ENCODE data around the gene ARFGAP1. TPM values are rescaled to one million over a fixed set of nuclear protein-coding genes. Genes with fewer than 3 reads are reported as not detected.

Gene ARFGAP1
- total RNA-seq, 1 donor from 2014 or later = 93.6 TPM

DNA sequence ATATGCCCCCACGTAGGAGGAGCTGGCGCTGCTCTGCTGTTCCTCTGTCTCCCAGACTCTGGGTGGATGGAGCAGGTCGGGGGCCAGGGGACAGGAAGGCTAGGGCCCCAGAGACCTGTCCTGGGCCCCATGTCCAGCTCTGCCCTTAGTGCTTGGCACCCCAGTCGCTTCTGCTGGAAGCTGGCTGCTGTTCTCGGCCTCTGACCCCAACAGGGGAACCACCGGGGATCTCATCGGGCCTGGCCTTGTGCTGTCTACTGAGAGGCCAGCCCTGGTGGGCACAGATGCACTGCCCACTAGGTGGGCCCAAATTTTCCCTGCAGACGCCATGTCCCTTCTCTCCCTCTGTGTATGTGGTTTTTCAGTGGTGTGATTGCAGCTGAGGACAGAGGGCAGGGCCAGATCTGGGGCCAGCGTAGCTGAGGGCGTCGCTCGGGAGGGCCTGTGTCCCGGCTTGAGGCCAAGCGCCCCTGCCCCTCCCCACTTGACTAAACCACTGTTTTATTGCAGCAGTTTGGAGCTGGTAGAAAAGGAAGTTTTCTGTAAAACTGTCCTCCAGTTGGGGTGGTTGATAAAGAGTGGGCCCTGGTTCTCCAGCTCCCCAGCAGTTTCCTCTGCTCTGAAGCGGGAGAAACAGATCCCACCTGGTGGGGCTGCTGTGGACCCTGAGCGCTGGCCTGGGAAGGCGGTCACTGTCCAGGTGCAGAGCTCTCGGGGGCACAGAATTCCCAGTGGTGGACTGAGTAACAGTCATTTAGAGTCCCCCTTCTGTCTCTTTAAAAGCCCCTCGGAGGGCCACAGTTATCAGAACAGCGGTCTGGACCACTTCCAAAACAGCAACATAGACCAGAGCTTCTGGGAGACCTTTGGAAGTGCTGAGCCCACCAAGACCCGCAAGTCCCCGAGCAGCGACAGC, 14.4 kb downstream of the ARFGAP1 start:
- Mint-ChIP-seq H3K36me3 (ENCODE audit: unreplicated experiment) (no peaks in the 10 kb centered on the region), H3K4me3 (ENCODE audit: unreplicated experiment) (no peak overlapping the region), H3K27ac (ENCODE audit: unreplicated experiment) (no peak overlapping the region), H3K4me1 (ENCODE audit: low read depth, unreplicated experiment) (no peaks in the 10 kb centered on the region), H3K27me3 (ENCODE audit: unreplicated experiment) (peaks cover 7% of the 10 kb centered on the region), H3K9me3 (ENCODE audit: unreplicated experiment) (peaks cover 3% of the 10 kb centered on the region)
- no peak for TF ChIP-seq CTCF (IDR thresholded peaks at IDR 0.05; ENCODE audit: partially characterized antibody, unreplicated experiment)
- no peak for DNase-seq

DNA sequence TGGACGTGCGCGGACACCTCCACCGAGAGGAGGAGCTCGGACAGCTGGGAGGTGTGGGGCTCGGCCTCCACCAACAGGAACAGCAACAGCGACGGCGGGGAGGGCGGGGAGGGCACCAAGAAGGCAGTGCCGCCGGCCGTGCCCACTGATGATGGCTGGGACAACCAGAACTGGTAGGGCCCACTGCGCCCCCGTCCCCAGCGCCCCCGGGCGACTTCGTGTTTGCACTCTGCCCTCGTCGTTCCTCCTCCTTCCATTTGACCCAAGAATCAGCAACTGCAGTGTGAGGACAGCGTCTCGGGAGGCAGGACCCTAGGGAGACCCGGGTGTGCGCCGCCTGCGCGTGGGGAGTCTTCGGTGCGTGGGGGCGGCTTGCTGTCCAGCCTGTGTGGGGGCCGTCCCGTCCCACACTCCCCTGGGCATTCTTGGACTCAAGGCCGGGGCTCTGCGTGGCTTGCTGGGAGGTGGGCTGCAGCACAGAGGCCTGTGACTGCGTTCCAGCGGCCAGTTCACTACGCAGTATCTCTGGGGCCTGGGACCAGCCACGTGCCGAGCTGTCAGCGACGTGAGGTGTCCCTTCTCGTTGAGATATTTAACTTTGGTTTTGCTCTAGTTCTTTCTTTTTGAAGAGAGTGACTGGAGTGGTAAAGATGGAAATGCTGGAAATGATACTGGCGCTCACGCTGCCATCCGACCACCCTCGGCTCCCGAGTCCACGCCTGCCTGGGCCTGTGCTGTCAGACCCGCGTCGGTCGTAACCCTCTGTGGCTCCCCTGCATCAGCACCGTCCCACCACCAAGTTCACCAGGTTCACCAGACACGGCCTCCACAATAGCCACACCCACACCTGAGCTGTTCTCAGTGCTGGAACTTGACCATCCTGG, 15.3 kb downstream of the ARFGAP1 start:
- Mint-ChIP-seq H3K4me1 (ENCODE audit: low read depth, unreplicated experiment) (peaks cover 1% of the 10 kb centered on the region), H3K36me3 (ENCODE audit: unreplicated experiment) (no peaks in the 10 kb centered on the region), H3K27me3 (ENCODE audit: unreplicated experiment) (peaks cover 7% of the 10 kb centered on the region), H3K27ac (ENCODE audit: unreplicated experiment) (no peak overlapping the region), H3K9me3 (ENCODE audit: unreplicated experiment) (peaks cover 3% of the 10 kb centered on the region), H3K4me3 (ENCODE audit: unreplicated experiment) (no peak overlapping the region)
- DNase-seq = no peak
- no peak for TF ChIP-seq CTCF (IDR thresholded peaks at IDR 0.05; ENCODE audit: partially characterized antibody, unreplicated experiment)

GRCh38 chr20:63288581-63289251, 16.1 kb downstream of the ARFGAP1 start:
- no peak for DNase-seq
- H3K27ac Mint-ChIP-seq (ENCODE audit: unreplicated experiment) = no peak overlapping the region
- no peak overlapping the region for H3K4me3 Mint-ChIP-seq (ENCODE audit: unreplicated experiment)
- H3K4me1 Mint-ChIP-seq (ENCODE audit: low read depth, unreplicated experiment) = peaks cover 1% of the 10 kb centered on the region
- peaks cover 7% of the 10 kb centered on the region for H3K27me3 Mint-ChIP-seq (ENCODE audit: unreplicated experiment)
- peaks cover 3% of the 10 kb centered on the region for H3K9me3 Mint-ChIP-seq (ENCODE audit: unreplicated experiment)
- no peak for TF ChIP-seq CTCF (IDR thresholded peaks at IDR 0.05; ENCODE audit: partially characterized antibody, unreplicated experiment)
- no peaks in the 10 kb centered on the region for H3K36me3 Mint-ChIP-seq (ENCODE audit: unreplicated experiment)

DNA sequence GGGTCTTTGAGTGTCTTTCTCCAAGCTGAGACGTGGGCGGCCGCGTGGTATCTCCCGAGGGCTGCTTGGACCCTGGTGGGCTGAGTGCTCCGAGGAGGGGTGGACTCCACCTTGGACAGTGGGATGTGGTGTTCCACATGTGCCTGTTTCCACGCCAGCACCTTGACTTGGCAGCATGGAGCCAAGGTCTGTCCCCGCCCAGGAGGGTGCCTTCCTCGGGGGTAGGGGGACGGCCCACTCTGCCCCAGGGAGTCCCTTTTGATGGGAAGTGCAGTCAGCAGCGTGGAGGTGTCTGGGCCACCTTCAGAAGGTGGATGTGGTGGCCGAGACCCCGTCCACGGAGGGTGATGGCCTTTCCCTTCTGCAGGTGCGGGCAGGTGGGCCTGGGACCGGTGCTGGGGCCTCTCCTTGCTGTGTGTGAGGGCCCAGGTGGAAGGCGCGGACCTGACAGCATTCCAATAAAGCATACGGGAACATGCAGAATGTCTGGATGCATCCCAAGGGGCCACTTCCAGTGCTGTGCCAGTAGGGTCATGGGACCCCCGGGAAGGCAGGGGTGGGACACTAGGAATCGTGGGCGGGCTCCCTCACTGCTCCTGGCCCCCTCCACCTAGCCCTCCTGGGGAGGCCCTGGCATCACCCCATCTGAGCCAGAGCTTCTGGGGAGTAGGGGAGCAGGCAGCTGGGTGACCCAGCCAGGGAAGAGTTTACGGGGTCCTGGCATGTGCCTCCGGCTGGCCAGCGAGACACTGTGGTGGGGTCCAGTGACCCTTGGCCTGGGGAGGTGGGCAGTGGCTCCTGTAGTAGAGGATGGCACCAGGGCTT, 16.9 kb downstream of the ARFGAP1 start:
- H3K9me3 Mint-ChIP-seq (ENCODE audit: unreplicated experiment) = peaks cover 2% of the 10 kb centered on the region
- no peak for TF ChIP-seq CTCF (IDR thresholded peaks at IDR 0.05; ENCODE audit: partially characterized antibody, unreplicated experiment)
- H3K27me3 Mint-ChIP-seq (ENCODE audit: unreplicated experiment) = peaks cover 7% of the 10 kb centered on the region
- no peak for DNase-seq
- H3K4me1 Mint-ChIP-seq (ENCODE audit: low read depth, unreplicated experiment) = peaks cover 1% of the 10 kb centered on the region
- H3K27ac Mint-ChIP-seq (ENCODE audit: unreplicated experiment) = no peak overlapping the region
- no peak overlapping the region for H3K4me3 Mint-ChIP-seq (ENCODE audit: unreplicated experiment)
- H3K36me3 Mint-ChIP-seq (ENCODE audit: unreplicated experiment) = no peaks in the 10 kb centered on the region

Data from glutamatergic neuron (in vitro differentiated cells).